HG03520 (cell line): ENCODE data around the gene SETX.
"Not testable (repeated sequence)": the region's sequence is repeated elsewhere in the genome, so short reads cannot be mapped to it uniquely, and the experiment has no call there.

ENCODE experiments used
- ATAC-seq: cut with Tn5 transposase; IDR thresholded peaks from one replicate; pipeline ENCODE4 v1.9.1; 2021; ENCODE audit warnings: mild to moderate bottlenecking, moderate library complexity; ENCODE audit not compliant: unreplicated experiment

SETX gene, protein sequence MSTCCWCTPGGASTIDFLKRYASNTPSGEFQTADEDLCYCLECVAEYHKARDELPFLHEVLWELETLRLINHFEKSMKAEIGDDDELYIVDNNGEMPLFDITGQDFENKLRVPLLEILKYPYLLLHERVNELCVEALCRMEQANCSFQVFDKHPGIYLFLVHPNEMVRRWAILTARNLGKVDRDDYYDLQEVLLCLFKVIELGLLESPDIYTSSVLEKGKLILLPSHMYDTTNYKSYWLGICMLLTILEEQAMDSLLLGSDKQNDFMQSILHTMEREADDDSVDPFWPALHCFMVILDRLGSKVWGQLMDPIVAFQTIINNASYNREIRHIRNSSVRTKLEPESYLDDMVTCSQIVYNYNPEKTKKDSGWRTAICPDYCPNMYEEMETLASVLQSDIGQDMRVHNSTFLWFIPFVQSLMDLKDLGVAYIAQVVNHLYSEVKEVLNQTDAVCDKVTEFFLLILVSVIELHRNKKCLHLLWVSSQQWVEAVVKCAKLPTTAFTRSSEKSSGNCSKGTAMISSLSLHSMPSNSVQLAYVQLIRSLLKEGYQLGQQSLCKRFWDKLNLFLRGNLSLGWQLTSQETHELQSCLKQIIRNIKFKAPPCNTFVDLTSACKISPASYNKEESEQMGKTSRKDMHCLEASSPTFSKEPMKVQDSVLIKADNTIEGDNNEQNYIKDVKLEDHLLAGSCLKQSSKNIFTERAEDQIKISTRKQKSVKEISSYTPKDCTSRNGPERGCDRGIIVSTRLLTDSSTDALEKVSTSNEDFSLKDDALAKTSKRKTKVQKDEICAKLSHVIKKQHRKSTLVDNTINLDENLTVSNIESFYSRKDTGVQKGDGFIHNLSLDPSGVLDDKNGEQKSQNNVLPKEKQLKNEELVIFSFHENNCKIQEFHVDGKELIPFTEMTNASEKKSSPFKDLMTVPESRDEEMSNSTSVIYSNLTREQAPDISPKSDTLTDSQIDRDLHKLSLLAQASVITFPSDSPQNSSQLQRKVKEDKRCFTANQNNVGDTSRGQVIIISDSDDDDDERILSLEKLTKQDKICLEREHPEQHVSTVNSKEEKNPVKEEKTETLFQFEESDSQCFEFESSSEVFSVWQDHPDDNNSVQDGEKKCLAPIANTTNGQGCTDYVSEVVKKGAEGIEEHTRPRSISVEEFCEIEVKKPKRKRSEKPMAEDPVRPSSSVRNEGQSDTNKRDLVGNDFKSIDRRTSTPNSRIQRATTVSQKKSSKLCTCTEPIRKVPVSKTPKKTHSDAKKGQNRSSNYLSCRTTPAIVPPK (N-terminal part only)

DNA sequence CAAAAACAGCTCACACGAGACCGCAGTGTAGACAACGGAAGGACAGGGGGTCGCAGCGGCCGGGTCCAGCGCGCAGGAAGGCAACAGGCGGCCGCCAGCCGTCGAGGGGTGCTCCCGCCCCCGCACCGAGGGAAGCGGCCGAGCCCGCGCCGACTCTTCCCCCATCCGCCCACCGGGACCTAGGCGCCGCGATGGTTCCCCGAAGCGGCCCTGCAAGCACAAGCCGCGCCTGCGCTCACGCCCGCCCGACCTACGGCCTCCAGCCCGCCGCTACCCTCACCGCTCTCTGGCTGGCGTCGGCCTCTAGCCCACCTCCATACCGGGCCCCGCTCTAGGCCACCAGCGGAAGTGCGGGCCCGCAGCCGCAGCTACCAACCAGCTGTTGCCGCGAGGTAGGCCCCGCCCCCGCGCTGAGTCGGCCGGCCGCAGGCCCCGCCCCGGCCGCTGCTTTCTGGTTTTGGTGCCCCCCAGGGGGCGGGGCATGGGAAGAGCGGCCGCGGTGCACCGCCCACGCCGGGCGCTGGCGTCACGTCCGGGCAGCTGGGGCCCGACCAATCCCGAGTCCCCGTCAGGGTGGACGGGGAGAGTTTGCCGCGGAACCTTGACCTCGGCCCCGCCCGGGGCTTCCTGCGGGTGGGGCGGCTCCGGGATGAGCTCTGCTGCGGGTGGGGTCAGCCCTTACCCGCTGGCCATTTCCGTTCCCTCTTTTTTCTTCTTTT, at the start of gene SETX:
SETX (minus strand) TSS at position 350 of the 719 bp plus-strand sequence. CDS start 5,558 bp downstream, outside the sequence.
- peak; percentile 78 for ATAC-seq

DNA sequence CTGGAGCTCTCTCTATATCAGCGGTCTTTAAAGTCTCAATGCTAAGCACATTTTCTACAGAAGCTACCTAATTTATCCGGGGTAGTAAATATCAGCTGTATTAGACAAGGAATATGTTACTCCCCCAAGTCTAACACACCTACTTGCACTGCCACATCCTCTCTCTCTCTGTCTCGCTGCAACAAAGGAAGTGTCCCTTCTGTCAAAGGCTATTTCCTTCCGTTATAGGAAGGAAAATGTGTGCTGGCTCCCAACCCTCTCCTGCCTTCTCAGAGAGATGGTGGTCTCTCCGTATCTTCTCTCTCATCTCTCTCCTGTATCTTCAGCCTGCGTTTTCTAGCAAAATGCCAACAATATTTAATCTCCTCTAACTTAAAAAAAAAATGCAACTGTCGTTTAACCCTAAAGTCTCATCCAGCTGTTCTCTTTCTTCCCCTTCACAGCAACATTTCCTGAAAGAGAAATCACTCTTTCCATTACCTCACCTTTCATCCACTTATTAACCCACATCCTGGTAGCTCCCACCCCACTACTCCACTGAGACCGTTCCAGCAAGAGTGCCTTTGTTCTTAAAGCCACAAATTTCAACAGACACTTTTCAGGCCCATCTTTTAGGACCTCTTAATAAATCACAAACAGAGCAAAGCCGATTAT, 49.6 kb upstream of the SETX start:
- ATAC-seq, result no peak

DNA sequence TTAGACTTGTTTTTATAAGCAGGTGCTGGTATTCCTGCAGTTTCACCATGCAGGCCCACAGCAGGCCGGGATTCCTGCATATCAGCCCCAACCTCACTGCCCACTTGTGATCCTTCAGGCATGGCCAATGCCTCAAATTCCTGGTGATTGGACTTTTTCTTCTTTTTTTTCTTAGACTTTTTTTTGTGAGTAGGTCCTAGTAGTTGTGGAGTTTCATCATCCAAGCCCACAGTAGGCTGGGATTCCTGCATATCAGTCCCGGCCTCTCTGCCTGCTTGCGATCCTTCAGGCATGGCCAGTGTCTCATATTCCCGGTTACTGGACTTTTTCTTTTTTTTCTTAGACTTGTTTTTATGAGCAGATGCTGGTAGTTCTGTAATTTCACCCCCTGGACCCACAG, 47.0 kb upstream of the SETX start:
- no peak for ATAC-seq

DNA sequence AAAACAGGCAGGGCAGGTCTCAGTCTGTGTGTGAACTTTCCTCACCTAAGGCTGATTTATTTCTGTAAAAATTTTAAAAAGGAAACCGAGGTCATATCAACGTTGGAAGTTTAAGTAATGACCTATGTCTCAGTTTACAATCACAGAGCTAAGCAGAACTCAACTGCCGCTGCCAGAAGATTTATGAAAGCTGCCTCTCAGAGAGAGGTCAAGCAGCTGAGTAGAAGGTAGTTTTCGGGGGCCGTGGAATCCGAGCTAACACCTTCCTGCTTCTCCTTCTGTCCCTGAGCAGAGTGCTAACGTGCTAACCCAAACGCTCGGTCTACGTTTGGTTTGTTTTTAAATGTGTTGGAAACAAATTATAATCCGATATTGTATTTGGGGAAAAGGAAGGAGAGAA, 40.8 kb upstream of the SETX start:
- no peak for ATAC-seq

DNA sequence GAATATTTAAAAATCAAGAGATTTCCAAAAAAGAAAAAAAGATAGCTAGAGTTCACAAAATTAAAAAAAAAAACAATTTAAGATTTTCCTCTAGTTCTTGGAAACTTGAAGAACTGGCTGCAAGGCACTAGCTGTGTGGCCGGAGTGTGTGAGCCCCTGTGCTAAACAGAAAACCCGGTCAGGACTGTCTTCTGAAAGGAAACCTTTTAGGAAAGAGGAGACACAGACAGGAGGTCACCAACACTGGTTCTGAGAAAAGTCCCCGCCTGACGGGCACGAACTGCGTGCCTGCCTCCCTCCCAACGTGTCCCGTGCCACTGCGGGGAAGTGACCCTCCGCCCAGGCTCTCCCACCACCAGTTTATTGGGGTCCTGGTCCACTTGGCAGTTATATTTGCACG, 36.7 kb upstream of the SETX start:
- ATAC-seq, result no peak

DNA sequence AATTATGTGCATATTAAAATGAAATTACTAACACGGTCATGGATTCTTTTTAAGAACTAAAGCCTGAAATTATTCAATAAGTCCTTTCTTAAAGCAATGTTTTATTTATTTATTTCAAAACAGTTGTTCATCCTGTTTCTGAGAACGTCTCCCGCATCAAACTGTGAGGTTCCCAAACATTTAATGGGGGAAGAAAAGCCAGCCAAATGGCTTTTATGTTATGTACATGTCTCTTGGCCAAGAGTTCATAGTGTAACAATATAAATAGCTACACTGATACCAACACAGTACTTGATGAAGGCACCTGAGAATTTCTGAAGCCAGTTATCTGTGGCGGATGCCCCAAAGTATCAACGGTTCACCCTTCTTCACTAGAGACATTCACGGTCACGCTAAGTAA, 36.2 kb upstream of the SETX start:
- ATAC-seq, result no peak

DNA sequence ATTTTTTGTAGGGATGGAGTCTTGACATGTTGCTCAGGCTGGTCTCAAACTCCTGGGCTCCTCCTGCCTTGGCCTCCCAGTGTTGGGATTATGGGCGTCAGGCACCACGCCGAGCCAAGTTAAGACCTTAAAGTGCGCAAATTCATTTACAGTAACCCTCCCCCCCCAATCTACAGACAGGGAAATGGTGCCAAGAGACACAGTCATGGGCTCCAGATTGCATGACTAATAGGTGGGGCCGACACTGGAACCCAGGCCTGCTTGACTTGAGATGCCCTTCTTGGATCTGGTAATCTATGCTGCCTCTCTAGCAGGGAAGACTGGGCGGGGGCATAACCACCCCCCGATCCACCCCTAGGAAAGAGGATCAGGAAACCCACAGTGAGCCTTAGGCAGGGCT, 32.3 kb upstream of the SETX start:
- no peak for ATAC-seq

DNA sequence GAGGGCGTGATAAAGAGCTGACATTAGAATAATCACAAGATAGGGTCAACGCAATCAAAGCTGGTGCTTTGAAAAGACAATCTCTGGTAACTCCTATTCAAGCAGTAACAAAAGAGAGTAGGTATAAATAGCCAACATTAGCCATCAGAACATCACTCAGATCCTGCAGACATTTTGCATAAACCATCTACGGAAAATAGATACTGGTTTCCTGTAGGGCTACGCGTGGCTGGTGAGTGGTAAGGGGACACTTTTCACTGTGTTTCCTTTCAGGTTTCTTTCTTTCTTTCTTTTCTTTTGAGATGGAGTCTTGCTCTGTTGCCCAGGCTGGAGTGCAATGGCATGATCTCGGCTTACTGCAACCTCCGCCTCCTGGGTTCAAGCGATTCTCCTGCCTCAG, 29.6 kb upstream of the SETX start:
- peak; percentile 47 for ATAC-seq

DNA sequence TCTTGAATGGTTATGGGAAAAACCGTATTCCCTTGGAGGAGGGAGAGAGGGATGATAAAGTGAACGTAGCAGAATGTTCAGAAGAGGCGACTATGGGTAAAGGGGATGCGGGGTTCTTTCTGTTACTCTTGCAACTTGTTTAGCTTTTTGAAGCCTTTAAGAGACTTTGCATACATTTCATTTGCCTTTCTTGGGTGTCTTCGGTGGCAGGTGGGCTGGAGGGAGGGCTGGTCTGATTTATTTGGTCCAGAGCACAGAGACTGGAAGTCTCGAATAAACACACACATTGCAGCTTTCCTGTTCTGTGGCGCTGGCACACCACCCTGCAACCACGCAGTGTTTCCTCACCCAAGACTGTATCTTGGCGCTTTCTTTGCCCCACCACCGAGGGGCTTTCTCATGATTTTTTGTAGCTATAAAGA, 28.7 kb upstream of the SETX start:
- ATAC-seq, result no peak

DNA sequence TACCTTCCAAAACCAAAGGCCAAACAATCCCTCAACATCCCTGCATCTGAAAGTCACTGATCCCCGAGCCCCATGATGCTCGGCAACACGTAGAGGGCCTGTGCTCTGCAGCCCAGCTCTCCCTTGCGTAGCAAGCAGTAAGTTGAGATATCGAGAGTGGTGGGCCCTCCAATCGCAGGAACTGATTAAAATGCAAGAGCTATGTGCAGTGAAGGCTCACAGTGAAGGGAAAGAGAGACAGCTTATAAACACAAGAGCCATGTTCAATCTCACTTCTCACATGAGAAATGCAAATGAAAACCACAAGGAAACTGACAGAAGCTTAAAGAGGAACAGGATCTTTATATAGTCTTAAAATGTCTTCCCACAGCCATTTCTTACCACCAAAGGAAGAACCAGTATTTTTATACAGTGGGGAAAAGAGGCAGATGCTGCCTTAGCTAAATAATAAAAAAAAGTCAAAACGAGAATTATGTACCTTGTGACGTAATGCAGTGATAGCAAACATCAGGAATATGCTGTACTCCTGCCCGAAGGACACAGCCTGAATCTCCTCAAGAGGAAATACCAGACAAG, 27.3 kb upstream of the SETX start:
- peak; percentile 55 for ATAC-seq

DNA sequence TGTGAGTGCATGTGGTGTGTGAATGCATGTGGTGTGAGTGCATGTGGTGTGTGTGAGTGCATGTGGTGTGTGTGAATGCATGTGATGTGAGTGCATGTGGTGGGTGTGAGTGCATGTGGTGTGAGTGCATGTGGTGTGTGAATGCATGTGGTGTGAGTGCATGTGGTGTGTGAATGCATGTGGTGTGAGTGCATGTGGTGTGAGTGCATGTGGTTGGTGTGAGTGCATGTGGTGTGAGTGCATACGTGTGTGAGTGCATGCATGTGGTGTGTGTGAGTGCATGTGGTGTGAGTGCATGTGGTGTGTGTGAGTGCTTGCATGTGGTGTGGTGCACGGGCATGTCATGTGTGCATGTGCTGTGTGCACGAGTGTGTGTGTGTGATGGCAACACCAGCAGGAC, 23.6 kb upstream of the SETX start:
- ATAC-seq, result not testable (repeated sequence)

DNA sequence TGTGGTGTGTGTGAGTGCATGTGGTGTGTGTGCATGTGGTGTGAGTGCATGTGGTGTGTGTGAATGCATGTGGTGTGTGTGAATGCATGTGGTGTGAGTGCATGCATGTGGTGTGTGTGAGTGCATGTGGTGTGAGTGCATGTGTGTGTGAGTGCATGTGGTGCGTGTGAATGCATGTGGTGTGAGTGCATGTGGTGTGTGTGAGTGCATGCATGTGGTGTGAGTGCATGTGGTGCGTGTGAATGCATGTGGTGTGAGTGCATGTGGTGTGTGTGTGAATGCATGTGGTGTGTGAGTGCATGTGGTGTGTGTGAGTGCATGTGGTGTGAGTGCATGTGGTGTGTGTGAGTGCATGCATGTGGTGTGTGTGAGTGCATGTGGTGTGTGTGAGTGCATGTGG, 23.0 kb upstream of the SETX start:
- not testable (repeated sequence) for ATAC-seq

DNA sequence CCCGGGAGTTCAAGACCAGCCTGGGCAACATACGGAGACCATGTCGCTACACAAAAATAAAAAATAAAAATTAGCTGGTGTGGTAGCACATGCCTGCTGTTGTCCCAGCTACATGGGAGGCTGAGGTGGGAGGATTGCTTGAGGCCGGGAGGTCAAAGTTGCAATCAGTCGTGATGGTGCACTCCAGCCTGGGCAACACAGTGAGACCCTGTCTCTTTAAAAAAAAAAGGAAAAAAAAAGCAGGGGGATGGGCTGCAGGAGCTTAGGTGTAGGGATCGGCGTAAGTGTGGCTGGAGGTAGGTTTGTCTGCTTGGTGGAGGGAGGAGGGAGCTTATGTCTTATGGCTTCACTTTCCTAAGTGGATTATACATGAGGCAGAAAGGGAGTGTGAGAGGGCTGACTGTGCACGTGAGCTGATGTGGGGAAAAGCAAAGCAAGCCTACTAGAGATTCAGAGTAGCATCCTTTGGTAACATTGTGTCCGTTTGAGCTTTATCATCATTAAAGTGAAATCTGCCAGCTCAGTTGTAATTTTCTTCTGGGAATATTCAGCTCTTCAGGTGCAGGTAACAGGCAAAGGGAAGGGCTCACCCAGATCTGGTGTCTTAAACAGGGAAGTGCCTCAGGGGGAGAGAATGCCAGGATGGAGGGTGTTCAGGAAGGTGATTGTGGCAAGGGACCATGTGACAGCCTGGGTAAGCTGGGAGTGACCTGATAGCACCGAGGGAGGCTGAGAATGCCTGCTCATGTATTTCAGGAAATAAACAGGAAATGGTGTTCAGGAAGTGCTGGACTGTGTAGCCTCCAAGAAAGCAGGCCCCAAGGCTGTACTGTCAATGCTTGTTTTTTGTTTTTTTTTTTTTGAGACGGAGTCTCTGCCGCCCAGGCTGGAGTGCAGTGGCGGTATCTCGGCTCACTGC, 17.6 kb upstream of the SETX start:
- no peak for ATAC-seq

DNA sequence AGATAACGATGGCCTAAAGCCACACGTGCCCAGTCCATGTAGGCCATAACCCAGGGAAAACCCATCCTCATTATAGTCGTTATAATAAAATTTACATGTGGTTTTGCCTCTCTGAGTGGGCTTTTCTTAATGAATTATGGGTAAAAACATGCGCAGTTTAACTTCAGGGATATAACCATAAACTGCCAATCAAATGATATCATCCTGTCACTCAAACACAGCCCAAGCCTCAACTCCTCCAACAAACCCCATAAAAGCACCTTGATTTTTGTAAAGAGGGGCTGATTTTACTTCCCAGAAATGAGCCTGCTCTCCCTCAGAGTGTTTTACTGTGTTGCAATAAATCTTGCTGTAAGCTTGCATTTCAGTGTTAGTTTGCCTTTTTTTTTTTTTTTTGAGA, 15.8 kb upstream of the SETX start:
- no peak for ATAC-seq

DNA sequence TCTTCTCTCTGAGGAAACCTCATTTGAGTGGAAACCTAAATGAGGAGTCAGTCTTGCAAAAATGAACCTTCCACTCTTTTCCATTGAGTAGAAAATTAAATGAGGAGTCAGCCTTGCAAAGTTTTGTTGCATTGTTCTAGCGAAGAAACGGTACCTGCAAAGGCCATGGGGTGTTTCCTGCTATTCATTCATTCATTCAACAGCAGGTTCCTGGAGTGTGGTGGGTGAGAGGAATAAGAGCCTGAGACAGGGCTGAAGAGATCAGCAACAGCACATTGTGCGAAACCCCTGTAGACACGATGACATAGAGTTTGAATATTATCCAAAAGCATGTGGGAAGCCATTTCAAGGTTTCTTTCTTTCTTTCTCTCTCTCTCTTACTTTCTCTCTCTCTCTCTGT, 14.6 kb upstream of the SETX start:
- no peak for ATAC-seq

DNA sequence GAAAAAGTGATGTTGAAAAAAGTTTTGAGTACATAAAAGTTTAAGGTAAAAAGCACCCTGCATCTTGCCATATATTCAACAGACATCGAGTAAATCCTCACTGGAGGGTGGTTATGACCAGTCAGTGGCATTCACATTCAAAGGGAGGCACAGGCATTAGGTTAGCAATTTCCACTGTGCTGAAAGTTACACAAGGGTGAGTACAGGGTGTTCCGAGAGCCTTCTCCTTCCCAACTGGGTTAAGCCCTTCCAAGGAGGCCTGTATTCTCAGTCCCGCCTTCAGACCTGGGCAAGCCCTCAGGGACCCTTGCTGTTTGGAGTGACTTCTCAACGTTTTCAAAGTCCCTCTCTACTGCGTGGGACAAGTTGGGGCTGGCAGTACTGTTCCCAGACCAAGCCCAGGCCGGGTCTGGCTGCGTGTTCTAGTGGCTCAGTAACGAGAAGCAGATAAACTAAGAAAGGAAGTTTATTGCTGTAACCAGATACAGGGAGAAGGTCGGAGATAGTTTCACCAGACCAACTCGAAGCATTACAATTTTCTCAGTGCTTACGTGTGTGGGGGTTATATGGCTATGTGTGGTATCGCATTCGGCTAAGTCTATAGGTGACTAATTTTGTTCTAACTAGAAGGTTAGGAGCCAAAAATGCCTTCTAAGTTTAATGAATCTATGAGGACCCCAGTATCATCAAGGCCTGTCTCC, 13.0 kb upstream of the SETX start:
- ATAC-seq, result no peak

DNA sequence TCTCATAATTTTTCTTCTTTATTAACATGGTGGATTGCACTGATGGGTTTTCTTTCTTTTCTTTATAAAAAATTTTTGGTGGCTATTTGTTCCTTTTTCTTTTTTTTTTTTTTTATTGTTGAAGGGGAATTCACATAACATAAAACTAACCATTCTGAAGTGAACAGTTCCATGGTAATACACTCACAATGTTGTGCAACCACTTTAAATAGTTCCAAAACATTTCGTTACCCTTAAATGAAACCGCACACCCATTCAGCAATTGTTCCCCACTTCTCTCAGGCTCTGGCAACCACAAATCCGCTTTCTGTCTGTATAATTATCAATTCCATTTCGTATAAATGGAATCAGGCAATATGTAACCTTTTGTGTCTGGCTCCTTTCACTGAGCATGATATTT, 11.7 kb upstream of the SETX start:
- ATAC-seq, result no peak

DNA sequence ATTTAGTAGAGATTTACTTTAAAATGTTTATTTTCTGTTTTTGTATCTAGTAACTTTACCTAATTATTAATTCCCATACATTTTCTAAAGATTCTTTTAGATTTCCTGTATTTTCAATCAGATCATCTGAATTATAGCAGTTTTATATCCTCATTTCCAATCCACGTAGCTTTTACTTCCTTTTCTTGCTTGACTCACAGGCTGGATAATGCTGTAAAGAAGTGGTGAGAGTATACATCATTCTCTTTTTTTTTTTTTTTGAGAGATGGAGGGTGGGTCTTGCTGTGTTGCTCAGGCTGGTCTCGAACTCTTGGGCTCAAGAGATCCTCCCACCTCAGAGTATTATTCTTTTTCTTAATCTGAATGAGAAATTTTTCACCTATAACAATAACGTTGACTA, 11.2 kb upstream of the SETX start:
- ATAC-seq, result no peak
